Neural progenitor cell (in vitro differentiated cells): ENCODE measurements around the gene LAMC1. TPM values are rescaled to one million over a fixed set of nuclear protein-coding genes. Genes with fewer than 3 reads are reported as not detected.

Experiments
- DNase-seq: peaks from one replicate; pipeline ENCODE4 v3.0.0-alpha.2; 2016; ENCODE audit warnings: low spot score
- H2AFZ ChIP-seq: fragments of 200-600 bp; sonication (generic); replicated peaks from 2 replicates; pipeline ENCODE4 v1.6.1; 2016; ENCODE audit warnings: antibody characterized with exemption
- H3F3A ChIP-seq: fragments of 200-600 bp; sonication (generic); 2 replicates; pipeline ENCODE4 v1.6.1; 2016; ENCODE audit warnings: antibody characterized with exemption, low read depth
- H3K27ac ChIP-seq: fragments of 200-600 bp; sonication (generic); 2 replicates; pipeline ENCODE4 v1.5.1; 2016; ENCODE audit warnings: mild to moderate bottlenecking
- H3K27me3 ChIP-seq: fragments of 200-600 bp; sonication (generic); 2 replicates; pipeline ENCODE4 v1.6.1; 2016; ENCODE audit warnings: mild to moderate bottlenecking, moderate library complexity
- H3K36me3 ChIP-seq: fragments of 200-600 bp; sonication (generic); 2 replicates; pipeline ENCODE4 v1.5.1; 2016
- H3K4me1 ChIP-seq: fragments of 200-600 bp; sonication (generic); 2 replicates; pipeline ENCODE4 v1.6.1; 2016; ENCODE audit warnings: mixed run types
- H3K4me2 ChIP-seq: fragments of 200-600 bp; sonication (generic); 2 replicates; pipeline ENCODE4 v1.6.1; 2016
- H3K4me3 ChIP-seq: fragments of 200-600 bp; sonication (generic); 2 replicates; pipeline ENCODE4 v1.5.1; 2016
- H3K79me2 ChIP-seq: fragments of 200-600 bp; sonication (generic); 2 replicates; pipeline ENCODE4 v1.6.1; 2016; ENCODE audit warnings: low read depth
- H3K9ac ChIP-seq: fragments of 200-600 bp; sonication (generic); 2 replicates; pipeline ENCODE4 v1.6.1; 2016
- H3K9me3 ChIP-seq: fragments of 200-600 bp; sonication (generic); 2 replicates; pipeline ENCODE4 v1.5.1; 2016; ENCODE audit warnings: low read depth
- H4K20me1 ChIP-seq: fragments of 200-600 bp; sonication (generic); 2 replicates; pipeline ENCODE4 v1.6.1; 2016; ENCODE audit warnings: low read depth
- H3K27ac Mint-ChIP-seq: 3 replicates; pipeline ENCODE4 v1.8.0; 2021; ENCODE audit warnings: mixed read lengths
- H3K27me3 Mint-ChIP-seq: 2 replicates; pipeline ENCODE4 v1.8.0; 2022; ENCODE audit warnings: low read depth, mild to moderate bottlenecking, inconsistent platforms, moderate library complexity, mixed read lengths; ENCODE audit not compliant: insufficient read depth
- H3K36me3 Mint-ChIP-seq: 3 replicates; pipeline ENCODE4 v1.8.0; 2021; ENCODE audit warnings: mixed read lengths
- H3K4me1 Mint-ChIP-seq: 3 replicates; pipeline ENCODE4 v1.8.0; 2021; ENCODE audit warnings: mixed read lengths
- H3K4me3 Mint-ChIP-seq: 3 replicates; pipeline ENCODE4 v1.8.0; 2021; ENCODE audit warnings: mild to moderate bottlenecking, moderate library complexity, mixed read lengths
- H3K9me3 Mint-ChIP-seq: 3 replicates; pipeline ENCODE4 v1.8.0; 2020; ENCODE audit warnings: mixed read lengths
- CTCF ChIP-seq: fragments of 200-600 bp; sonication (generic); IDR thresholded peaks from 2 replicates; pipeline ENCODE4 v1.5.1; 2017; ENCODE audit warnings: antibody characterized with exemption, mild to moderate bottlenecking
- EZH2 ChIP-seq: fragments of 200-600 bp; sonication (generic); IDR thresholded peaks from 2 replicates; pipeline ENCODE4 v1.6.1; 2017; ENCODE audit warnings: antibody characterized with exemption, mild to moderate bottlenecking, moderate library complexity
- EZH2phosphoT487 ChIP-seq: fragments of 200-600 bp; sonication (generic); IDR thresholded peaks from 2 replicates; pipeline ENCODE4 v1.6.1; 2017; ENCODE audit warnings: antibody characterized with exemption
- total RNA-seq: library from RNA; depleted of rRNA; stranded (reverse); fragments of >200 nt; gene quantifications from 2 replicates; pipeline ENCODE4 v1.2.3, GENCODE V29; 2015; ENCODE audit warnings: low replicate concordance

Gene LAMC1
- total RNA-seq, 1 donor from 2014 or later, result 90.2 TPM

- no peaks in the 10 kb centered on the region for H4K20me1 ChIP-seq
These were observed 58.3 kb downstream of the LAMC1 start for GRCh38 chr1:183081402-183082120.

GRCh38 chr1:183082650-183083049, 59.4 kb downstream of the LAMC1 start:
- peaks cover under 1% of the 10 kb centered on the region for H3K4me1 ChIP-seq
- peaks cover 8% of the 10 kb centered on the region for H3K36me3 Mint-ChIP-seq
- H3K4me3 ChIP-seq, result no peak overlapping the region
- no peaks in the 10 kb centered on the region for H3K36me3 ChIP-seq
- H3K9me3 ChIP-seq, result no peaks in the 10 kb centered on the region
- no peak overlapping the region for H3K9ac ChIP-seq
- no peak overlapping the region for H2AFZ ChIP-seq
- peaks cover 5% of the 10 kb centered on the region for H3K9me3 Mint-ChIP-seq
- DNase-seq, result no peak
- no peaks in the 10 kb centered on the region for H3F3A ChIP-seq
- TF ChIP-seq EZH2phosphoT487 (no peak), EZH2 (no peak), CTCF (no peak)
- no peak overlapping the region for H3K27ac ChIP-seq
- peaks cover 4% of the 10 kb centered on the region for H3K4me1 Mint-ChIP-seq
- no peaks in the 10 kb centered on the region for H4K20me1 ChIP-seq
- no peaks in the 10 kb centered on the region for H3K27me3 ChIP-seq
- H3K4me2 ChIP-seq, result no peak overlapping the region
- no peak overlapping the region for H3K4me3 Mint-ChIP-seq
- peaks cover 33% of the 10 kb centered on the region for H3K79me2 ChIP-seq
- no peak overlapping the region for H3K27ac Mint-ChIP-seq
- peaks cover 4% of the 10 kb centered on the region for H3K27me3 Mint-ChIP-seq

More at GRCh38 chr1:183081402-183082120, 58.3 kb downstream of the LAMC1 start:
- no peak overlapping the region for H3K4me3 Mint-ChIP-seq
- no peak overlapping the region for H3K4me2 ChIP-seq
- H3K79me2 ChIP-seq, result peaks cover 41% of the 10 kb centered on the region
- no peak overlapping the region for H3K27ac Mint-ChIP-seq
- H2AFZ ChIP-seq, result no peak overlapping the region
- DNase-seq, result no peak
- H3K36me3 ChIP-seq, result no peaks in the 10 kb centered on the region
- H3K27me3 ChIP-seq, result no peaks in the 10 kb centered on the region
- no peak for TF ChIP-seq EZH2
- TF ChIP-seq EZH2phosphoT487, result no peak
- TF ChIP-seq CTCF, result no peak
- H3K9ac ChIP-seq, result no peak overlapping the region
- H3K36me3 Mint-ChIP-seq, result peaks cover 9% of the 10 kb centered on the region
- H3K4me1 Mint-ChIP-seq, result peaks cover 4% of the 10 kb centered on the region
- no peak overlapping the region for H3K4me3 ChIP-seq
- H3F3A ChIP-seq, result no peaks in the 10 kb centered on the region
- no peak overlapping the region for H3K27ac ChIP-seq
- H3K27me3 Mint-ChIP-seq, result peaks cover 4% of the 10 kb centered on the region
- H3K9me3 Mint-ChIP-seq, result peaks cover 5% of the 10 kb centered on the region
- no peaks in the 10 kb centered on the region for H3K9me3 ChIP-seq
- peaks cover 11% of the 10 kb centered on the region for H3K4me1 ChIP-seq

GRCh38 chr1:183087001-183087400, 63.8 kb downstream of the LAMC1 start:
- Histone ChIP-seq H3K79me2 (peaks cover 11% of the 10 kb centered on the region), H3K36me3 (no peaks in the 10 kb centered on the region), H3K27me3 (no peaks in the 10 kb centered on the region), H3F3A (peaks cover 7% of the 10 kb centered on the region), H3K4me3 (no peak overlapping the region), H3K4me2 (no peak overlapping the region), H3K9ac (no peak overlapping the region), H2AFZ (no peak overlapping the region), H3K4me1 (peaks cover 17% of the 10 kb centered on the region), H3K9me3 (no peaks in the 10 kb centered on the region), H4K20me1 (no peaks in the 10 kb centered on the region), H3K27ac (no peak overlapping the region)
- no peaks in the 10 kb centered on the region for H3K9me3 Mint-ChIP-seq
- H3K4me3 Mint-ChIP-seq, result no peak overlapping the region
- no peak for DNase-seq
- H3K27me3 Mint-ChIP-seq, result no peaks in the 10 kb centered on the region
- no peak for TF ChIP-seq EZH2
- no peak for TF ChIP-seq EZH2phosphoT487
- TF ChIP-seq CTCF, result no peak
- H3K27ac Mint-ChIP-seq, result no peak overlapping the region
- peaks cover 22% of the 10 kb centered on the region for H3K4me1 Mint-ChIP-seq
- peaks cover 4% of the 10 kb centered on the region for H3K36me3 Mint-ChIP-seq
